Endothelial cell (in vitro differentiated cells): ENCODE results near the gene PDE4B. TPM values are rescaled to one million over a fixed set of nuclear protein-coding genes. Genes with fewer than 3 reads are reported as not detected.

ENCODE experiments used
- DNase-seq: peaks from one replicate; pipeline ENCODE4 v3.0.0; 2021; ENCODE audit warnings: low spot score
- H3K27ac Mint-ChIP-seq: one replicate; pipeline ENCODE4 v1.8.0; 2021; ENCODE audit warnings: mixed read lengths, inconsistent platforms; ENCODE audit not compliant: unreplicated experiment
- H3K27me3 Mint-ChIP-seq: one replicate; pipeline ENCODE4 v1.8.0; 2021; ENCODE audit warnings: mild to moderate bottlenecking, moderate library complexity, mixed read lengths, inconsistent platforms; ENCODE audit not compliant: unreplicated experiment
- H3K36me3 Mint-ChIP-seq: one replicate; pipeline ENCODE4 v1.8.0; 2021; ENCODE audit warnings: mild to moderate bottlenecking, low read depth, mixed read lengths, inconsistent platforms; ENCODE audit not compliant: unreplicated experiment
- H3K4me1 Mint-ChIP-seq: one replicate; pipeline ENCODE4 v1.8.0; 2021; ENCODE audit warnings: mild to moderate bottlenecking, mixed read lengths, inconsistent platforms; ENCODE audit not compliant: unreplicated experiment
- H3K4me3 Mint-ChIP-seq: one replicate; pipeline ENCODE4 v1.8.0; 2021; ENCODE audit warnings: mild to moderate bottlenecking, mixed read lengths, inconsistent platforms; ENCODE audit not compliant: unreplicated experiment
- H3K9me3 Mint-ChIP-seq: one replicate; pipeline ENCODE4 v1.8.0; 2021; ENCODE audit warnings: mixed read lengths, inconsistent platforms; ENCODE audit not compliant: unreplicated experiment
- total RNA-seq: library from RNA; stranded (reverse); fragmentation: NEBNext Ultra II Directional; extraction: Animal tissue kit (Norgen Biotek cat#: 25700); gene quantifications from one replicate; pipeline ENCODE4 v1.2.1, GENCODE V29; 2021; ENCODE audit not compliant: unreplicated experiment
- TF ChIP-seq, protein P1 (sequence below): fragments of 200-600 bp; sonication (generic); IDR thresholded peaks from one replicate; pipeline ENCODE4 v1.5.0; 2021; ENCODE audit warnings: antibody characterized with exemption; ENCODE audit not compliant: unreplicated experiment

The PDE4B gene
- total RNA-seq, 1 donor from 2014 or later: 45.6 TPM

DNA sequence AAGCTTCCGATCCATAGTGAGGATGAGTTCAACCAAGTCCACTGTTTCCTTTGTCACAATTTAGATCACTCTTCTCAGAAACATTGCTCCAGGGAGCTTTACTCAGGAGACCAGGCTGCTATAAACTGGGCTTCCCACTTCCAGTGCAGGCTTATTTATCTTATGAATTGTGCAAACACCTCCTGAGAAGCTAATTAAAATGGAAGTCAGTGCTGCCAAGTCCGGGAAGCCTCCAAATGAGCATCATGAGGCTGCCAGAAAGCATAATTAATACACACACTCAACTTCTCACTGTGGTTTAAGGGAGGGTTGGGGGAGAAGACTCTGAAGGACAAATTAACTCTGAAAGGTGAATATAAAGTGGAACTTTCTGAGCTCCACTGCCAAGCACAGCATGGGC is 596.2 kb downstream of the PDE4B start:
- peaks cover 16% of the 10 kb centered on the region for H3K36me3 Mint-ChIP-seq
- H3K27me3 Mint-ChIP-seq: no peaks in the 10 kb centered on the region
- H3K4me1 Mint-ChIP-seq: peaks cover 2% of the 10 kb centered on the region
- DNase-seq: no peak
- H3K27ac Mint-ChIP-seq: no peak overlapping the region
- H3K4me3 Mint-ChIP-seq: no peak overlapping the region
- H3K9me3 Mint-ChIP-seq: peaks cover 21% of the 10 kb centered on the region
- TF ChIP-seq, protein P1, sequence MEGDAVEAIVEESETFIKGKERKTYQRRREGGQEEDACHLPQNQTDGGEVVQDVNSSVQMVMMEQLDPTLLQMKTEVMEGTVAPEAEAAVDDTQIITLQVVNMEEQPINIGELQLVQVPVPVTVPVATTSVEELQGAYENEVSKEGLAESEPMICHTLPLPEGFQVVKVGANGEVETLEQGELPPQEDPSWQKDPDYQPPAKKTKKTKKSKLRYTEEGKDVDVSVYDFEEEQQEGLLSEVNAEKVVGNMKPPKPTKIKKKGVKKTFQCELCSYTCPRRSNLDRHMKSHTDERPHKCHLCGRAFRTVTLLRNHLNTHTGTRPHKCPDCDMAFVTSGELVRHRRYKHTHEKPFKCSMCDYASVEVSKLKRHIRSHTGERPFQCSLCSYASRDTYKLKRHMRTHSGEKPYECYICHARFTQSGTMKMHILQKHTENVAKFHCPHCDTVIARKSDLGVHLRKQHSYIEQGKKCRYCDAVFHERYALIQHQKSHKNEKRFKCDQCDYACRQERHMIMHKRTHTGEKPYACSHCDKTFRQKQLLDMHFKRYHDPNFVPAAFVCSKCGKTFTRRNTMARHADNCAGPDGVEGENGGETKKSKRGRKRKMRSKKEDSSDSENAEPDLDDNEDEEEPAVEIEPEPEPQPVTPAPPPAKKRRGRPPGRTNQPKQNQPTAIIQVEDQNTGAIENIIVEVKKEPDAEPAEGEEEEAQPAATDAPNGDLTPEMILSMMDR: no peak

- H3K27me3 Mint-ChIP-seq: no peaks in the 10 kb centered on the region
- H3K4me3 Mint-ChIP-seq: no peak overlapping the region
Observed at GRCh38 chr1:66393586-66394287, 601.0 kb downstream of the PDE4B start.

GRCh38 chr1:66394603-66395002 is 601.9 kb downstream of the PDE4B start:
- Mint-ChIP-seq H3K36me3 (peaks cover 2% of the 10 kb centered on the region), H3K27ac (no peak overlapping the region), H3K9me3 (peaks cover 2% of the 10 kb centered on the region), H3K4me3 (no peak overlapping the region), H3K4me1 (peaks cover 2% of the 10 kb centered on the region), H3K27me3 (no peaks in the 10 kb centered on the region)
- no peak for DNase-seq
- TF ChIP-seq, protein P1: no peak

More at GRCh38 chr1:66393586-66394287, 601.0 kb downstream of the PDE4B start:
- no peak for DNase-seq
- Mint-ChIP-seq H3K4me1 (peaks cover 2% of the 10 kb centered on the region), H3K36me3 (peaks cover 5% of the 10 kb centered on the region), H3K9me3 (peaks cover 5% of the 10 kb centered on the region), H3K27ac (no peak overlapping the region)
- TF ChIP-seq, protein P1: no peak

DNA sequence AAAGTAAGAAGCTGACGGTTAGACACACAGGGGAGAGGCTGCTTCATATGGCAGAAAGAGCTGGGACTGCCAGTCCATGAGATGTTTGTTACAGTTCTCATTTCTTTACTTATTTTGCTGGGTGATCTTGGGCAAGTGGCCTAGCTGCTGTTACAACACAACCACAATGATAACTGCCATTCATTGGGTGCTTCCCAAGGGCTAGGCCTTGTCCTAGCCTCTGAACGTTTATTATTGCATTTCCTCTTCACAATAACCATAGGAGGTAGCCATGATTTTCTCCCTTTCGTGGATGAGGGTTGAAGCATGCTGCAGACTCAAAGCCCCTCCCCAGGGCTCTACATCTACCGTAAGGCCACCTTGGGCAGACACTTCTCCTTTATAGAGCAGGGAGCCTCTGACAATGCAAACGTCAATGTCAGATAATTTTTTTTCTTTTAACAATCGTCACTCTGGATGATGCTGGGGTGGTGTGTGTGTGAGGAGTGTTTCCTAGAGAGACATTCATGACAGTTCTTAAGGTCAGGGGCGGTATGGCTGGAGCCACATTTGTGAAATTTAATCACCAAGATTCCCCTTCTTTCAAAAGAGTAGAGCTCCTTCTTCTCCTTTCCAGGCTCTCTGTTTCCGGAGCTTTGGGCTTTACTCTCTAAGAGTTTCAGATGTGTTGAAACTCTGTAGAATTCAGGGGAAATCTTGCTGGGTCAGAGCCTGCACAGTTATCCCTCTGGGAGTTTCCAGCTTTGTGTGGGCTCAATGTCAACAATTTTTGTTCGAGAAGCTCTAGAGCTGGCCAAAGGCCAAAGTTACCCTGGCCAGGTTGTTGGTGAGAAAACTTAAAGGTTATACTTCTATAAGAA is 602.7 kb downstream of the PDE4B start:
- TF ChIP-seq, protein P1: no peak
- Mint-ChIP-seq H3K27ac (no peak overlapping the region), H3K4me3 (no peak overlapping the region), H3K4me1 (peaks cover 2% of the 10 kb centered on the region), H3K36me3 (no peaks in the 10 kb centered on the region), H3K9me3 (no peaks in the 10 kb centered on the region), H3K27me3 (no peaks in the 10 kb centered on the region)
- DNase-seq: no peak
